ENCODE results near the gene LRP6. TPM values are rescaled to one million over a fixed set of nuclear protein-coding genes. Genes with fewer than 3 reads are reported as not detected.

LRP6 gene
- total and polyA plus RNA-seq, 9 donors: 11.9 to 46.5 (median 40.8) TPM

- H3K27me3 ChIP-seq: no peaks in the 10 kb centered on the region
- H3K4me1 ChIP-seq (ENCODE audit: insufficient read depth): no peaks in the 10 kb centered on the region
- no peaks in the 10 kb centered on the region for H3K9me3 ChIP-seq
- no peak overlapping the region for H3K4me3 ChIP-seq
- 19 to 26% (median 21%) methylated on average over 1 of the region's 1 CpG for WGBS, 3 donors
- H3K27ac ChIP-seq: no peak overlapping the region
- no peak for DNase-seq
- intact Hi-C loops (cut with DNase I): loop anchor here in 1 of 4 donors (10.0 kb wide), 1 partner anchor 399 kb away; no protein-coding TSS in a partner anchor
- TF ChIP-seq POLR2A (IDR thresholded peaks at IDR 0.05): no peak
- no peak for TF ChIP-seq EP300 (IDR thresholded peaks at IDR 0.05)
- TF ChIP-seq CTCF (IDR thresholded peaks at IDR 0.05): no peak
- H3K36me3 ChIP-seq: no peaks in the 10 kb centered on the region
These were observed 71.3 kb downstream of the LRP6 start for GRCh38 chr12:12195516-12195915.

- DNase-seq: no peak
- H3K4me3 ChIP-seq: no peak overlapping the region
- no peak overlapping the region for H3K27ac ChIP-seq
- TF ChIP-seq EP300 (IDR thresholded peaks at IDR 0.05) (no peak), CTCF (IDR thresholded peaks at IDR 0.05) (no peak), POLR2A (IDR thresholded peaks at IDR 0.05) (no peak)
- 95 to 100% (median 100%) methylated on average over 3 of the region's 3 CpGs for WGBS, 3 donors
- no peaks in the 10 kb centered on the region for H3K27me3 ChIP-seq
- H3K4me1 ChIP-seq (ENCODE audit: insufficient read depth): no peaks in the 10 kb centered on the region
- H3K36me3 ChIP-seq: no peaks in the 10 kb centered on the region
- intact Hi-C loops (cut with DNase I): loop anchor here in 1 of 4 donors (10.0 kb wide), 1 partner anchor 400 kb away; no protein-coding TSS in a partner anchor
- H3K9me3 ChIP-seq: no peaks in the 10 kb centered on the region
These were observed 71.8 kb downstream of the LRP6 start for GRCh38 chr12:12195081-12195480.

- no peak overlapping the region for H3K27ac ChIP-seq
- DNase-seq: no peak
- 89 to 97% (median 93%) methylated on average over 2 of the region's 2 CpGs for WGBS, 3 donors
- no peaks in the 10 kb centered on the region for H3K36me3 ChIP-seq
- H3K9me3 ChIP-seq: no peaks in the 10 kb centered on the region
- no peaks in the 10 kb centered on the region for H3K4me1 ChIP-seq (ENCODE audit: insufficient read depth)
- no peak overlapping the region for H3K4me3 ChIP-seq
- TF ChIP-seq CTCF (IDR thresholded peaks at IDR 0.05): no peak
- no peak for TF ChIP-seq POLR2A (IDR thresholded peaks at IDR 0.05)
- TF ChIP-seq EP300 (IDR thresholded peaks at IDR 0.05): no peak
- intact Hi-C loops (cut with DNase I): loop anchor here in 1 of 4 donors (10.0 kb wide), 1 partner anchor 401 kb away; no protein-coding TSS in a partner anchor
- no peaks in the 10 kb centered on the region for H3K27me3 ChIP-seq
These were observed 72.6 kb downstream of the LRP6 start for GRCh38 chr12:12194206-12194605.

GRCh38 chr12:12191008-12191407 is 75.8 kb downstream of the LRP6 start:
- no peaks in the 10 kb centered on the region for H3K9me3 ChIP-seq
- H3K4me3 ChIP-seq: no peak overlapping the region
- H3K27ac ChIP-seq: no peak overlapping the region
- no peaks in the 10 kb centered on the region for H3K27me3 ChIP-seq
- intact Hi-C loops (cut with DNase I): loop anchor here in 1 of 4 donors (10.0 kb wide), 1 partner anchor 404 kb away; no protein-coding TSS in a partner anchor
- peaks cover 1% of the 10 kb centered on the region for H3K4me1 ChIP-seq (ENCODE audit: insufficient read depth)
- no peaks in the 10 kb centered on the region for H3K36me3 ChIP-seq
- 93 to 98% (median 93%) methylated on average over 4 of the region's 4 CpGs for WGBS, 3 donors
- TF ChIP-seq EP300 (IDR thresholded peaks at IDR 0.05): no peak
- TF ChIP-seq POLR2A (IDR thresholded peaks at IDR 0.05): no peak
- TF ChIP-seq CTCF (IDR thresholded peaks at IDR 0.05): no peak
- no peak for DNase-seq

Measured in ovary (tissue), 9 donors.